ENCODE measurements around the gene PLXNC1. TPM values are rescaled to one million over a fixed set of nuclear protein-coding genes. Genes with fewer than 3 reads are reported as not detected.
A peak's percentile ranks its signal among the peaks of the same experiment; 100 is the strongest.

The PLXNC1 gene
- total RNA-seq (ENCODE audit: insufficient read depth, low replicate concordance) = 12.3 TPM

DNA sequence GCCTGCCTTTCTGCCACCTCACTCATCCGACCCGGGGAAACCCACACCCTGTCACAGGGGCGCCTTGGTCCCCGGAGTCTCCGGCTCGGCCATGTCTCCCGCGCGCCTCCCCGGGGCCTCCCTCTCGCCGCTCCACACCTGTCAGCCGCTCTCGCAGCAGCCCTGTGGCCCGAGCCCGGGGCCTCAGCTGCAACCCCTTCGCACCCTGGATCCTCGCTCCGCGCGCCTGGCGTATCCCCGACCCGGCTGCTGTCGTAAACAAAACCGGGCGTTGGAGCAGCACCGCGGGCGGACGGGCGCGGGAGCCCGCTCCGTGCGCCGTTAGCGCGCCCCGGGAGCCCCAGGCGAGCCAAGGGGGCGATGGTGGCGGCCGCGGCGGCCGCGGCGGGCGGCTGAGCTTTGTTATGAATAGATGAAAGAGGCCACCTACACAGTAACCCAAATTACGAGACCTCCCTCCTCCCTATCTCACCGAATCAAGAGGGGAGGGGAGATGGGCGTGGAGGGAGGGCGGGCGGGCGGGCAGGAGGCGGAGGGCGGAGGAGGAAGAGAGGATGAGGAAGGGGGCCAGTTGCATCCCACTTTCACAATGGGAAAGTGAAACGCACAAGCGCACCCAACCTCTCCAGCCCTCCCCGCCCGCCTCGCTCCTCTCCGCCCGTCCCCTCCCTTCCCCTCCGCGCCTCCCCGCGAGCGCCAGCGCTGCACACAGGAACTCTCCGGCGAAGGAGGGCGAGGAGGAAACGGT lies at the start of gene PLXNC1:
Gene PLXNC1 (plus strand): TSS at position 587 of the 748 bp plus-strand sequence. CDS start 395 bp downstream, outside the sequence.
- DNase-seq (ENCODE audit: low spot score) = peak; percentile 46

DNA sequence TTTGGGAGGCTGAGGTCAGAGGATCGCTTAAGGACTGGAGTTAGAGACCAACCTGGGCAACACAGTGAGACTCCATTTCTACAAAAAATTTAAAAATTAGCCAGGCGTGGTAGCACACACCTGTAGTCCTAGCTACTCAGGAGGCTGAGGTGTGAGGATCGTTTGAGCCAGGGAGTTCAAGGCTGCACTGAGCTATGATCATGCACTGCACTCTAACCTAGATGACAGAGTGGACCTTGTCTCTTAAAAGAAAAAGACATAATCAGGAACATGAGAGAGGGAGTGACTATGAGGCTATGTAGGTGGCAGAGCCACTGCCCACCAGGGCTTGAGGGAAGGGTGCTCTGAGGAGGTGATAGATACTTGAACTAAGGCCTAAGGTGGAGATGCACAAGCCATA lies 49.2 kb upstream of the PLXNC1 start:
- DNase-seq (ENCODE audit: low spot score) = no peak

DNA sequence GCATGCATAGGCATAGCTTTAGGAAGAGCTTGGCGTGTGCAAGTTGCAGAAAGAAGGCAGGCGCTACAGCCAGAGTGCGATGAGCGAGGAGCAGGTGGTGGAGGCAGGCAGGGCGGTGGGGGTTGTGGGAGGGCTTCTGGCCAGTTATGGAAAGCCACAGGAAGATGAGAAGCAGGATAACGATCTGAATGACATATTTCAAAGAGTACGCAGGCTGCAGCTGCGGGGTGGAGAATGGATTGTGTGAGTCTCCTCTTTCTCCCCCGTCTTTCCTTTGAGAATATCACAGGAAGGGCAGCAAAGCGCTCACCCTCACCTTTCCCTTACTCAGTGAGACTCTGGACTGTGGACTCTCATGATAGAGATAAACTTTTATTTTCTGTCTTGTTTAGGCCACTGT lies 48.7 kb upstream of the PLXNC1 start:
- DNase-seq (ENCODE audit: low spot score) = no peak

DNA sequence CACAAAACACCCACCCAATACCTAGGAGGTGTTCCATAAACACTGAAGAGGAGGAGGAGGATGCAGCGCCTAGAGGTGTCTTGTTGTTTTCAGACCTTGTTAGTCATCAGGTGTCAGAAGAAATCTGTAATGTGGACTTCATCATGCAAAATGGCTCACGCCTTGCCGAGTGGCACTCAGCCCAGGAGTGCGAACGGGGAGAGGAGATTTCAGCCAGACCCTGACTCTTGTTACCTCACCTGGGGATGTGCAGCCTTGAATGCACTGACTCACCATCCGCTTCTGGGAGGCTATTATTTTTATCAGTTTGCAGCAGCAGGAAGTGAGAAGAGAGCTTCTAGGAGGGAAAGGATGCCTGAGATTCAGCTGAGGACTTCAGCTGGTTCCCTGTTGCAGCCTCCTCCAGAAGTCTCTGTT lies 48.2 kb upstream of the PLXNC1 start:
- no peak for DNase-seq (ENCODE audit: low spot score)

DNA sequence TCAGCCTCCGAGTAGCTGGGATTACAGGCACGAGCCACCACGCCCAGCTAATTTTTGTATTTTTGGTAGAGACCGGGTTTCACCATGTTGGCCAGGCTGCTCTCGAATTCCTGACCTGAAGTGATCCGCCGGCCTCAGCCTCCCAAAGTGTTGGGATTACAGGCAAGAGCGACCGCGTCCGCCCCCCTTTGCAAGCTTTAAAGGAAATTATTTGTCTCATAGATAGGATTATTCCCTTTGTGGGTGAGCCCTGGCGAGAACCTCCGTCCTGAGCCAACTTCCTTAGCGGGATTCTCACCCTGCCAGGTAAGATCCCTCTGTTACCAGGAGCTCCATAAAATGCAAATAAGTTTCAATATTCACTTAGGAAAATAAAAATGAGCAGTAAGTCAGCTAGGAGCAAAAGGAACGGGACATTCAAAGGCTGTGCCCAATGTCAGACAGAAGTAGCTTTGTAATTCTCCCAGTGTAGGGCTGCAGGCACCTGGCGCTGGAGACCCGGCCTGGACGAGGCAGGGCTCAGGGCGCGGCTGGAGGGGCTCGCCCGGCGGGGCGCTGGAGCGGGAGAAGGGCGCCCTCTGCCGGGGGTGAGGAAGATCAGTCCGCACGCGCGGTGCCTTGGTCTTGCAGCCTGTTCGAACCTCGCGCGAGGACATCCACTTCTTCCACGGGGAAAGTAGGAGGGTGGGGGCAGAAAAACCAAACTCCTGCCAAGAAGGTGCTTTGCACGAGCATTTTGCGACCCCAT lies 47.2 kb upstream of the PLXNC1 start:
- DNase-seq (ENCODE audit: low spot score) = peak; percentile 69

DNA sequence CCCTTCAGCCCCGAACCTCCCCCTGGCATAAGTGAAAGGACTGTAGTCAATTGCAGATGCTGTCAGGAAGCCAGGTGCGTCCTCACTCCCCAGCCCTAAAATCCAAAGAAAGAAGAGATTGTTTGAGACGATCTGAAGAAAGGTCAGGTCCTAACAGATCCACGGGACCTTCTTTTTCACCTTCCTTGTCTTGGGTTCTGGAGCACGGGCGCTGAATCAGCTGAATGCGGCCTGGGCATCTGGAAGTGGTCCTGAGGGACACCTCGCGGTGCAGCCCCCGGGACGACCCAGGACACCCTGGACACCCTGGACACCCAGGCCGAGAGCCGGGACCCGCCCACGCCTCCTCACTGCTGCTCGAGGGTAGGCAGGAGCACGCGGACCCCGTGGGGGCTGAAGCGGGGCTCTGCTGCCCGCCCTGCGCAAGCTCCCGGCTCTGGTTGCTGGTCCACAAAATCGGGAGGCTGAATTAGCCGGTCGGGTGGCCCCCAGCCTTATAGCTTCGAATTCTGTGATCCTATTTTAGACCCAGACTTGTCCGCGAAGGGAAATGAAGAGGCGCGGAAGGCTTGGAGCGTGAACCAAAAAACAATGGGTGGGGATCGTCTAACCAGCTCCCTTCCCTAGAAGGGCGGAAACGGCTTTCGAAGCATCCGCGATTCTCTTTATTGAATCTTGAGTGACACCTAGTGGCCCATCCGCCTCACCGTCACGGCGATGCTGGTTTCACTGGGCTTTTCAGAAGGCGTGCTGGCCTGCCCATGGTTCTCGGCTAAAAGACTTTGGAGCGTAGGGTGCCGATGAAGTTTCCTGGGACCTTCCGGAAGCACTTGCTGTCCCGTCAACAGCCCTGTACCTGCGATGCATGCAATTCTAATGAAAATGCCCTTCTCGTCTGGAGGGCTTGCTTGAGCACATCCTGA lies 46.4 kb upstream of the PLXNC1 start:
- DNase-seq (ENCODE audit: low spot score) = peak; percentile 92

DNA sequence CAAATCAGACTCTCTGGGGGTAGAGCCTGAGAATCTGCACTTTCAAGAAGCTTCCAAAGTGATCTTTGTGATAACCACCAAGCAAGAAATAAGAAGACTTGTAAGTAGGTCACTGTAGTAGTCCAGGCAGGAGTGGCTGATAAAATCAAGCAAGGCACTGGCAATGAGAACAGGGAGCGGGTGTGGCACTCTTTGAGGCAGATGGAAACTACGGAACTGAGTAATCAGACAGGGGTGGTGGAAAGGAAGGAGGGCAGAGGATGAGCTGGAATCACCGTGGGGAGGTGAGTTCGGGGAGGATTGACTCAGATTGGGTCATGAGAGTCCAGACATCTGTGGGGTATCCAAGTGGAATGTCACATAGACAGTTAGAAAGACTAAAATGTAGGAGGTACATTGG lies 44.4 kb upstream of the PLXNC1 start:
- no peak for DNase-seq (ENCODE audit: low spot score)

DNA sequence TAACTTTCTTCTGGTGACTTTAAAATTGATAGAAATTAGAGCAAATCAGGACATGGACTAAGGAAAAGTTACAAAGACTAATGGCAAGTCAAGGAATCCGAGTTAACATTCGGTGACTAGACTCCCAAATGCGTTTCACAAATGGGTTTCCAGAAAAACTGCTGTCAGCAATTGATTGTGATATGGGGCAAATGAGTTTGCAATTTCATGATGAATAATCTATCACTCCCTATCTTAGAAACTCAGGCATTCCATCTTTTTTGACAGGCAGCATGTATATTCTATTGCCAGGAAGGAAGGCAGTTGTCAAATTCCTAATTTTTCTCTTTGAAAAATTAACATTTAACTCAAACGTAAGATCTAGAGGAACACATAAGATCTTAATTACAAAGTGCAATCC lies 40.5 kb upstream of the PLXNC1 start:
- DNase-seq (ENCODE audit: low spot score) = no peak

DNA sequence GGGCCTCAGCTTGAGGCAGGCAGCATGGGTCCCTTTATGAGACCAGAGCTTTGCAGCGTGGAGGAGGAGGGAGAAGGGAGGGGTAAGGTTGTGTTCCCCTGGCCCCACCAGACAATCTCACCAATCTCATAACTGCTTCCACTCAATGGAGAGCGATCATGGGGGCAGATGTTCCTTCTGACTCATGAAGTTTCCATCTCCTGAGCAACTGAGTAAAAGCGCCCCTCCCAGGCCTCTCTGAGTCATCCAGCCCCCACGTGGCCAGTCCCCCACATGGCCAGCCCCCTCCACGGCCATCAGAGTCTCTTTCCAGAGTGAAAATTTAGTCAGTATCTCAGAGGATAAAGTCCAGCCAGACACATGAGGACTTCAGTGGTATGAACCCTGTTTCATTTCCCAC lies 39.2 kb upstream of the PLXNC1 start:
- peak; percentile 58 for DNase-seq (ENCODE audit: low spot score)

DNA sequence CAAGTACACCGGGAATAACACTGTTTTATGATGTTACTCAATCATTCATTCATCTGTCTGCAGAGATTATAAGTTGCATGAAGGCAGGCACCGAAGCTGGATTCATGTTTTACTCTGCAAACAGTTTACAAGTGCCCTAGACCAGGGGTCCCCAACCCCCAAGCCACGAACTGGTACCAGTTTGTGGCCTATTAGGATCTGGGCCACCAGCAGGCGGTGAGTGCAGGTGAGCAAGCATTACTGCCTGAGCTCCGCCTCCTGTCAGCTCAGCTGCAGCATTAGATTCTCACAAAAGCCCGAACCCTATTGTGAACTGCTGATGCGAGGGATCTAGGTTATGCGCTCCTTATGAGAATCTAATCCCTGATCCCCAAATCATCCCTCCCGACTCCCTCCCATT lies 38.1 kb upstream of the PLXNC1 start:
- no peak for DNase-seq (ENCODE audit: low spot score)

DNA sequence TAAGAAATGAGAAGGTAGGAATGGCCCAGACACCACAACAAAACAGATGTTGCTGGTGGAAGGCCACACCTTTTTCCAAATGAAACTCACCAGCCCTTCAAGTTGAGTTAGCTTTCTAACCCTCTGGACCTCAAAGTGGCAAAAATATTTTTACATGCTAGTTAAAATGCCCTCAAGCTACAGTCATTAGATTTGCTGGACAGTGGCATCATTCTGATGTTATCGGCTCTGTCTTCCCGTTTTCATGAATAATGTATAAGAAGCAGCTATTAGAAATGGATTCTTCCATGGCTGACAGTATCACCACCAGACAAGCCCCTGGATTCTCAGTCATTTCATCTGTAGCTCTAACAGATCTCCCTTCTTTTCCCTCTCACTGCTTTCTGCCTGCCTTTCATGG lies 37.1 kb upstream of the PLXNC1 start:
- DNase-seq (ENCODE audit: low spot score) = no peak

DNA sequence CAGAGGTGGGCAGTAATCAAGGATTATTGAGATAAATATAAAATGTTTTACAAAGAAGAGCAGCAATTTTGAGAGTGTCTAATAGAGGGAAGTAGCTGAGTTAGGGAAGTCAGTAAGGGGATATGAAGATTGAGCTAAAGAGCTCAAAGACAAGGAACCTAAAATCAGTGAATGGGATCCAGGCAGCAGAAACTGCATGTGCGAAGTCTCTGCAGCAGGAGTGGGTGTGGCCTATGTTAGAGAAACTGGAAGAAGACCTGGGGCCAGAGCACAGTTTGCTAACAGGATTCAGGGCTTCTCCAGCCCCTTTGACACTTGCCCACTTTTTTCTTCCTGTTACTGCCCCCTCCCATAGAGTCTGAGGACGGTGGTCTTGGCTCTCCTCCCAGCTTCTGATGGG lies 36.3 kb upstream of the PLXNC1 start:
- no peak for DNase-seq (ENCODE audit: low spot score)

DNA sequence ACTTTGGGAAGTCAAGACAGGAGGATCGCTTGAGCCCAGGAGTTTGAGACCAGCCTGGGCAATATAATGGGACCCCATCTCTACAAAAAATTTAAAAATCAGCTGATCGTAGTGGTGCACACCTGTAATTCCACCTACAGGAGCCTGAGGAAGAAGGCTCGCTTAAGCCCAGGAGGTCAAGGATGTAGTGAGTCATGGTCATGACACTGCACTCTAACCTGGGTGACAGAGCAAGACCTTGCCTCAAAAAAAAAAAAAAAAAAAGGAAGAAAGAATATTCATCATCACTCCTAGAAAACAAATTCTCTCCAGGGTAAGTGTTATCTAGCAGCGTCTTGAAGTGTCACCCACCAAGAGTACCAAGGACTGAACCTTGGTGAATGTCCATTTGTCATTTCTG lies 34.2 kb upstream of the PLXNC1 start:
- DNase-seq (ENCODE audit: low spot score) = no peak

DNA sequence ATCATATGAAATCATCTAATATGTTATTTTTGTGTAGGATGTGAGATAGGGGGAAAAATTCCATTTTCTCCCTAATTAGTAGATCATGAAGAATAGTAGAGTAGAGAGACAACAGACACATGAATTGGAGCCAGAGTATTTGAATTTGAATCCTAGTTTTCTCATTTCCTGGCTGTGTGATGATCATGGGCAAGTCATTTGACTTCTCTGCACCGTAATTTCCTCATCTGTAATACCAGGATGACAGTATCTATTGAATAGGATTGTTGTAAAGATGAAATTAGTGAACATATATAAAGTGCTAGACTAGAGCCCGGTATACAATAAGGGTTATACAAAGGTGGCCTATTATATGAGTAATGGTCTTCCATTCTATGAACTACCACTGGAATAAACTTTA lies 32.2 kb upstream of the PLXNC1 start:
- DNase-seq (ENCODE audit: low spot score) = no peak

DNA sequence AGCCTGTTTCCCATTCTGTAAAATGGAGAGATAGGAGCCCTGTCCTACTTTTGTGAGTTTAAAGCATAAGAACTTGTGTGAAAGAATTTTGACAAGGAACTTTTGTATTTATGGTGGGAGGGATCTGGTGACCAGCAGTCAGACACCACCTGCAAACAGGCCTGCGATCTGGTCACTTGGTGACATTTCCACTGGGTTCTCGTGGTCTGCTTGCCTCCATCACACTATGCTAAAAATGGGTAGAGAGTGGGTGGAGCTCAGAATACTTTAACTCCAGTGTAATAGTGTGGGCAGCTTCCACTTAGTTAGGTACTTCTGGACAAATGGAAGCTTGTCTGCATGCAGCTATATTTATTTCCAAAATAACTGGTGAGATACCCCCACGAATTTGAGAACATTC lies 26.5 kb upstream of the PLXNC1 start:
- DNase-seq (ENCODE audit: low spot score) = no peak

DNA sequence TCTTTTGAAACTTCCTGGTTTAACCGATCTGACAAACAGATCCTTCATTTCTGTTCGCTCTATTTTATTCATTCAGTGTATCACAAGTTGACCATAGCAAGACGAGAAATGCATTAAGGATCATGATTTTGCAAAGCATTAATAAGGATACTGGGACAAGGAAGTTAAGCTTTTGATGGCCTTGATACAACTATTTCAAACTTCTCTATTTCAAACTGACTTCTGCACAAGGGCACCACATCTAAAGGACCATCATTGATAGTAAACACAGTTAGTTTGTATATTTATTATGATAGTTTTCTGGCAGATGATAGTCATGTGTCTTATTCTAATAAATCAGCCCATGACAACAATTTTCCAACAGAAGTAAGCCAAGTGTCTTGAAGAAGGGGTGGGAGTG lies 25.8 kb upstream of the PLXNC1 start:
- no peak for DNase-seq (ENCODE audit: low spot score)

DNA sequence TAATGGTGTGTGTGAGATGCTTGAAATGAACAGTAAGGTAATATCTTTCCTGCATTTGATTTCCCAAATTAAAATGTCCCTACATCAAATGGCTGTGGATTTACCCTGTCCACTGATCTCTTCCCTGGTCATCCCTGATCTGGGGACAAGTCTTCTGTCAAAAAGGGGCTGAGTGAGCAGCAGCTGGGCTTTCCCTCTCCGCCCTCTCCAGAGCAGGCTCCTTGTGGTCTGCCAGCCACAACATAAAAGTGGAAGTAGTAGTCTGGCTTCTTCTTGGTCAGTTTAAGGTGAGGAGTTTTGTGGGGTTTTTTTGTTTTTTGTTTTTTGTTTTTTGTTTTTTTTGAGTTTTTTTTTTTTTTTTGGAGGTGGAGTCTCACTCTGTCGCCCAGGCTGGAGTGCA lies 25.2 kb upstream of the PLXNC1 start:
- DNase-seq (ENCODE audit: low spot score) = no peak

DNA sequence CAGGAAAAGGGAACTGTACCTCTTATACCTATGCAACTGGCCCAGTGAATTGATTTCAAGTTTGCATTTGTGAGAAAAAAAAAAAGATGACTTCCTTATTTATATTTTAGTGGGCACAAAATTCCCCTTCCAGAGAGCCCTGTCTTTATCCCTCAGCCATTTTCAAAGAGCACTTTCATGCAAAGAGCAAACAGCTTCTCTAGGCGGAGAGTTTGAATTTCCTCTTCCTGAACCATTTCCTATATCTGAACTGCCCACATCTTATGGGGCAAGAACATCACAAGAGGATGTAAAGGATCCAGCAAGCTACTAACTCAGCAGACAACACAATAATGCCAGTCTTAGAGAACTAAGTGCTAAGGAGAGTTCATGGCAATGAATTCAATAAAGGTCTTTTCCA lies 22.3 kb upstream of the PLXNC1 start:
- DNase-seq (ENCODE audit: low spot score) = no peak

DNA sequence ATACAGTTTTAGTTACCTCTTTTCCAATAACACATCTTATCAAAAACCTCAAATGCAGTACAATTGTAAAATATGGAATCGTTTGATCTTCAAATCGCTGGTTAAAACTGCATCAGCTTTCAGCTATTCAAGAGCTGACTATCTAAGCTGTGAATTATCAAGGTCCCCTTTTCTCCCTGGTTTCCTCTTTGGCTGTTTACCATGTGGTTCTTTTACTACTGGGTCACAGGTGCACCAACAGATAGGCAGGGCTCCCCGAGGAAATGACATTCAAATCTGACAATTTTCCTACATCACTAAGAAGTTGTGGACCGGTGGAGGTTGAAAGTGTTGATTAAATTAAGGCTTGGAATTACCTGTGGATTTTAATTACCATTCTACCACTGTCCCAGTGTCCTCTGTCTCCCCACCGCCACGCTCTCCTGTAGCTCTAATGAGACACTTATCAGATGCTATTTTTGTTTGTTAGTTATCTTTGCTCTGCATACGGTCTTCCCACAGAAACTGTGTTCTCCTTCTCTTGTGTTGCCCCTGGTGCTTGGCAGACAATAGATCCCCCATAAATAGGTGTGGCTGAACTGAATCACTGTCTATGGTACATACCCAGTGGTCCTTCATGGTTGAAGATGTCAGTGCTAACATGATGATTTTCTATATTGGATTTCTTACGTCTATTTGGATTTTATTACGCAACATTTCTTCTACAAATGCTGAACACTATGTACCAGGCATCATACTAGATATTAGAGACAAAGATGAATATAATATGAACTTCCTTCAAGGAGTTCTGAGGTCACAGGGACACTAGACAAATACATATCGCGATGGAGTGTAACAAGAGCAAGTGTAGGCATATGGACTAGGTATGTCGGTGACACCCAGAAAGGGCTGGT lies 20.9 kb upstream of the PLXNC1 start:
- no peak for DNase-seq (ENCODE audit: low spot score)

DNA sequence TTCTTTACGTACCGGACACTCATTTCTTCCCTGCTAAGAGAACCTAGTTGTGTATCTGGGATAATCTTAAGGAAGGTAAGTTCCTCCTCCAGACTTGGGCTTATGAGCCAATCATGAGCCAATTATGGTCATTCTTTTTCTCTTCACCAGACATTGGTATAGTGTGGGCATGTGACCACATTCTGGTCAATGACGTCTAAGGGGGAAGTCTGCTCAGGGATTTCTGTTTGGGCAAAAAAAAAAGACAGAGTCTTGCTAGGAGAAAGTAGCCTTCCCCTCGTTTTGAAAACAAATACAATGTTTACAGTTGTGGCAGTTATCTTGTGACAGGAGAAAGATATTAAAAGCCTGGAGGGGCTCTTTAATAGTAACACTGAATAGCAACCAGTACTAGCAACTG lies 20.1 kb upstream of the PLXNC1 start:
- no peak for DNase-seq (ENCODE audit: low spot score)

Measured in umbilical cord (tissue), 2 donors.